ENCODE measurements around the gene MACROD2. TPM values are rescaled to one million over a fixed set of nuclear protein-coding genes. Genes with fewer than 3 reads are reported as not detected.

MACROD2 gene
- total RNA-seq, 1 experiment from 2014 or later = 3.7 TPM

- no peak overlapping the region for H2AFZ ChIP-seq (ENCODE audit: low read depth, low read length, poor library complexity, severe bottlenecking)
- H3K9ac ChIP-seq (ENCODE audit: low read length) = no peak overlapping the region
- TF ChIP-seq ZFX (IDR thresholded peaks at IDR 0.05) (no peak), EZH2 (IDR thresholded peaks at IDR 0.05) (no peak), CTCF (IDR thresholded peaks at IDR 0.05 in 2 of 3, conservative IDR thresholded peaks at IDR 0.05 in 1 of 3; ENCODE audit: borderline replicate concordance in 1 of 3, insufficient read depth in 1 of 3, low read depth in 2 of 3, low read length in 2 of 3) (no peak), SRF (IDR thresholded peaks at IDR 0.05; ENCODE audit: low read depth) (no peak), YY1 (IDR thresholded peaks at IDR 0.05; ENCODE audit: extremely low read depth, insufficient replicate concordance, low read depth, low read length) (no peak), RAD21 (IDR thresholded peaks at IDR 0.05; ENCODE audit: low read depth) (no peak), CBX3 (IDR thresholded peaks at IDR 0.05; ENCODE audit: low read depth) (no peak)
- TF ChIP-seq, protein P1, sequence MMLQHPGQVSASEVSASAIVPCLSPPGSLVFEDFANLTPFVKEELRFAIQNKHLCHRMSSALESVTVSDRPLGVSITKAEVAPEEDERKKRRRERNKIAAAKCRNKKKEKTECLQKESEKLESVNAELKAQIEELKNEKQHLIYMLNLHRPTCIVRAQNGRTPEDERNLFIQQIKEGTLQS (IDR thresholded peaks at IDR 0.05) = no peak
- TF ChIP-seq, protein P2, sequence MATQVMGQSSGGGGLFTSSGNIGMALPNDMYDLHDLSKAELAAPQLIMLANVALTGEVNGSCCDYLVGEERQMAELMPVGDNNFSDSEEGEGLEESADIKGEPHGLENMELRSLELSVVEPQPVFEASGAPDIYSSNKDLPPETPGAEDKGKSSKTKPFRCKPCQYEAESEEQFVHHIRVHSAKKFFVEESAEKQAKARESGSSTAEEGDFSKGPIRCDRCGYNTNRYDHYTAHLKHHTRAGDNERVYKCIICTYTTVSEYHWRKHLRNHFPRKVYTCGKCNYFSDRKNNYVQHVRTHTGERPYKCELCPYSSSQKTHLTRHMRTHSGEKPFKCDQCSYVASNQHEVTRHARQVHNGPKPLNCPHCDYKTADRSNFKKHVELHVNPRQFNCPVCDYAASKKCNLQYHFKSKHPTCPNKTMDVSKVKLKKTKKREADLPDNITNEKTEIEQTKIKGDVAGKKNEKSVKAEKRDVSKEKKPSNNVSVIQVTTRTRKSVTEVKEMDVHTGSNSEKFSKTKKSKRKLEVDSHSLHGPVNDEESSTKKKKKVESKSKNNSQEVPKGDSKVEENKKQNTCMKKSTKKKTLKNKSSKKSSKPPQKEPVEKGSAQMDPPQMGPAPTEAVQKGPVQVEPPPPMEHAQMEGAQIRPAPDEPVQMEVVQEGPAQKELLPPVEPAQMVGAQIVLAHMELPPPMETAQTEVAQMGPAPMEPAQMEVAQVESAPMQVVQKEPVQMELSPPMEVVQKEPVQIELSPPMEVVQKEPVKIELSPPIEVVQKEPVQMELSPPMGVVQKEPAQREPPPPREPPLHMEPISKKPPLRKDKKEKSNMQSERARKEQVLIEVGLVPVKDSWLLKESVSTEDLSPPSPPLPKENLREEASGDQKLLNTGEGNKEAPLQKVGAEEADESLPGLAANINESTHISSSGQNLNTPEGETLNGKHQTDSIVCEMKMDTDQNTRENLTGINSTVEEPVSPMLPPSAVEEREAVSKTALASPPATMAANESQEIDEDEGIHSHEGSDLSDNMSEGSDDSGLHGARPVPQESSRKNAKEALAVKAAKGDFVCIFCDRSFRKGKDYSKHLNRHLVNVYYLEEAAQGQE (IDR thresholded peaks at IDR 0.05; ENCODE audit: low read depth) = no peak
- no peaks in the 10 kb centered on the region for H3K79me2 ChIP-seq (ENCODE audit: insufficient read depth, low read length)
- no peak overlapping the region for H3K27ac ChIP-seq (ENCODE audit: low read depth, low read length)
- ChIA-PET POLR2A (no interaction called here), RAD21 (ENCODE audit: low non-redundant PET in 1 of 2, low total read pairs in 2 of 2, uncharacterized antibody in 2 of 2, unreplicated experiment in 2 of 2) (no interaction called here), CTCF (no interaction called here)
- no peaks in the 10 kb centered on the region for H4K20me1 ChIP-seq (ENCODE audit: insufficient read depth)
- H3K9me2 ChIP-seq (ENCODE audit: insufficient read depth) = no peaks in the 10 kb centered on the region
- H3K36me3 ChIP-seq (ENCODE audit: control insufficient read depth in 1 of 2, insufficient read depth in 2 of 2, low read length in 2 of 2) = no peaks in the 10 kb centered on the region
- H3K4me1 ChIP-seq (ENCODE audit: control insufficient read depth in 1 of 2, insufficient read depth in 2 of 2, low read length in 2 of 2) = no peaks in the 10 kb centered on the region
- intact Hi-C loops (cut with micrococcal nuclease) = no loop called here
- no TSS peak for BruUV-seq (replicated peaks)
- peaks cover 0 to 6% of the 10 kb centered on the region in 2 experiments; a peak in 2 of 4 replicates for H3K9me3 ChIP-seq (ENCODE audit: control insufficient read depth in 1 of 2, insufficient read depth in 1 of 2, low read depth in 1 of 2, low read length in 2 of 2)
- DNase-seq (ENCODE audit: low read depth, low spot score) (no peak), ATAC-seq (no peak)
- no peaks in the 10 kb centered on the region for H3K27me3 ChIP-seq (ENCODE audit: insufficient read depth, low read length)
- no peak overlapping the region for H3K4me3 ChIP-seq (replicated peaks in 1 of 2; ENCODE audit: low read depth in 1 of 2, low read length in 2 of 2)
- no peak overlapping the region for H3K4me2 ChIP-seq (ENCODE audit: low read length)
These were observed 1681.5 kb downstream of the MACROD2 start for GRCh38 chr20:15676815-15677214.

All from HCT116 (cell line).